ENCODE measurements around the gene SESN1. TPM values are rescaled to one million over a fixed set of nuclear protein-coding genes. Genes with fewer than 3 reads are reported as not detected.

The SESN1 gene
- total RNA-seq, 1 donor from 2014 or later = 9.1 TPM

GRCh38 chr6:109062767-109063352, 31.8 kb downstream of the SESN1 start:
- Mint-ChIP-seq H3K27ac (no peak overlapping the region), H3K27me3 (no peaks in the 10 kb centered on the region), H3K4me3 (no peak overlapping the region), H3K4me1 (peaks cover 13% of the 10 kb centered on the region), H3K9me3 (no peaks in the 10 kb centered on the region), H3K36me3 (ENCODE audit: low read depth) (no peaks in the 10 kb centered on the region)
- intact Hi-C loops (cut with micrococcal nuclease) = no loop called here
- DNase-seq (no peak), ATAC-seq (ENCODE audit: low read depth) (no peak)
- ChIA-PET CTCF (interaction anchor here (1.1 kb wide), 1 partner anchor 11 kb away, joined by 5 read pairs; no protein-coding TSS in a partner anchor), POLR2A (no interaction called here)
- TF ChIP-seq CTCF (IDR thresholded peaks at IDR 0.05) = no peak

DNA sequence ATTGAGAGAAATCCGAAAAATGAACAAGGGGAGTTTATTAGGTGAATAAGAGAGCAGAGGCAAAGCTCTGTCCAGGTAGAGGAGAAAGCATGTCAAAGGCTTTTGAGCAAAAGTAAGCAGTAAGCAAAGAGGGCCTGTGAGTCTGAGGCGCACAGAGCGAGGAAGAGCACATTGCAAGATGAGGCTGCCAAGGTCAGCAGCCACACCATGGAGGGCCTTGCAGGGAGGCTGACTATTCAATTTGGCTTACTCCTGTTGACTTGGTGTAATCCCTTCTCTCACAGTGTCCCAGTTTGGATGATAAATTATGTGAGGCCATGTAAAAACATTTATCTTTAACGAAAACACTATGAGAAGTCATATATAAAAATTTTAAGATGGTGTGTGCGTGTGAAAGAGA, 32.4 kb downstream of the SESN1 start:
- H3K9me3 Mint-ChIP-seq = no peaks in the 10 kb centered on the region
- H3K27me3 Mint-ChIP-seq = no peaks in the 10 kb centered on the region
- H3K4me3 Mint-ChIP-seq = no peak overlapping the region
- H3K36me3 Mint-ChIP-seq (ENCODE audit: low read depth) = no peaks in the 10 kb centered on the region
- no peak for TF ChIP-seq CTCF (IDR thresholded peaks at IDR 0.05)
- intact Hi-C loops (cut with micrococcal nuclease) = no loop called here
- peaks cover 13% of the 10 kb centered on the region for H3K4me1 Mint-ChIP-seq
- POLR2A ChIA-PET = no interaction called here
- ATAC-seq (ENCODE audit: low read depth) (no peak), DNase-seq (no peak)
- CTCF ChIA-PET = interaction anchor here (0.9 to 1.1 kb wide), 2 partner anchors 12 to 521 kb away, joined by 3 to 5 read pairs; no protein-coding TSS in a partner anchor
- no peak overlapping the region for H3K27ac Mint-ChIP-seq

GRCh38 chr6:109060571-109060970, 34.1 kb downstream of the SESN1 start:
- Mint-ChIP-seq H3K27me3 (no peaks in the 10 kb centered on the region), H3K27ac (no peak overlapping the region), H3K4me3 (no peak overlapping the region), H3K9me3 (no peaks in the 10 kb centered on the region), H3K4me1 (peaks cover 18% of the 10 kb centered on the region), H3K36me3 (ENCODE audit: low read depth) (no peaks in the 10 kb centered on the region)
- no peak for DNase-seq
- ATAC-seq (ENCODE audit: low read depth) = no peak
- intact Hi-C loops (cut with micrococcal nuclease) = no loop called here
- POLR2A ChIA-PET = no interaction called here
- no peak for TF ChIP-seq CTCF (IDR thresholded peaks at IDR 0.05)
- CTCF ChIA-PET = no interaction called here

- no peak for DNase-seq
- no peak for TF ChIP-seq CTCF (IDR thresholded peaks at IDR 0.05)
- H3K4me3 Mint-ChIP-seq = no peak overlapping the region
- intact Hi-C loops (cut with micrococcal nuclease) = loop anchor here (5.0 kb wide), 1 partner anchor 37 kb away; no protein-coding TSS in a partner anchor
- peak; percentile 62 for ATAC-seq (ENCODE audit: low read depth)
- H3K36me3 Mint-ChIP-seq (ENCODE audit: low read depth) = no peaks in the 10 kb centered on the region
- no peaks in the 10 kb centered on the region for H3K27me3 Mint-ChIP-seq
- POLR2A ChIA-PET = no interaction called here
- CTCF ChIA-PET = interaction anchor here (0.6 to 1.0 kb wide), 2 partner anchors 13 to 49 kb away, joined by 3 to 4 read pairs; no protein-coding TSS in a partner anchor
- H3K27ac Mint-ChIP-seq = no peak overlapping the region
- H3K4me1 Mint-ChIP-seq = peaks cover 18% of the 10 kb centered on the region
- no peaks in the 10 kb centered on the region for H3K9me3 Mint-ChIP-seq
Measured at GRCh38 chr6:109059571-109060021, 35.0 kb downstream of the SESN1 start.

DNA sequence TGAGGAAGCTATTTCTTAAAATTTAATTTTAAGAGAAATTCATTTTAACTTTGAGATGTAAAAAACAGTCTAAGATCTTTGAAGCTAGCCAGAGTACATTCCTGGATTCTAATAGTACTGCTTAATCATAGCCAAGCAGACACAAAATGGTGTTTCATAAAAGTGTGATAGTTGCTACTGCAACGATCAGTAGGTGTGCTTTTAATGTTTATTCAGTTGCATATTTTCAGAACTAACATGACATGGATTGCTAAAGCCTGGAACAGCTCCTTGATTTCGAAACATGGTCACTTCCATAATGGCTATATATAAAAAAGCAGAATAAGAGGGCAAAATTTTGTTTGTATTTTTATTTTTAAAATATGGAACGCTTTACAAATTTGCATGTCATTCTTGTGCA, 35.5 kb downstream of the SESN1 start:
- no peak for TF ChIP-seq CTCF (IDR thresholded peaks at IDR 0.05)
- no peak for ATAC-seq (ENCODE audit: low read depth)
- H3K27me3 Mint-ChIP-seq = no peaks in the 10 kb centered on the region
- H3K4me3 Mint-ChIP-seq = no peak overlapping the region
- no peaks in the 10 kb centered on the region for H3K36me3 Mint-ChIP-seq (ENCODE audit: low read depth)
- no peak for DNase-seq
- CTCF ChIA-PET = interaction anchor here (1.0 kb wide), 1 partner anchor 49 kb away, joined by 4 read pairs; no protein-coding TSS in a partner anchor
- no peak overlapping the region for H3K27ac Mint-ChIP-seq
- H3K4me1 Mint-ChIP-seq = peaks cover 18% of the 10 kb centered on the region
- intact Hi-C loops (cut with micrococcal nuclease) = loop anchor here (5.0 kb wide), 1 partner anchor 37 kb away; no protein-coding TSS in a partner anchor
- H3K9me3 Mint-ChIP-seq = no peaks in the 10 kb centered on the region
- POLR2A ChIA-PET = interaction anchor here (1.0 kb wide), 1 partner anchor 36 kb away, joined by 8 read pairs; the partner anchor contains the start of genes CEP57L1 and SESN1

Measured in activated B cell treated with CpG ODN at 0.5 μM for 24 hours (primary cell).